DND-41 (cell line): ENCODE data around the gene EEA1.

Source experiments
- ATAC-seq: fragments of 200-7000 bp; cut with Tn5 transposase; 3 replicates; pipeline ENCODE4 v1.9.1; 2021; ENCODE audit warnings: low read depth; ENCODE audit not compliant: insufficient read depth
- DNase-seq: peaks from one replicate; pipeline ENCODE4 v3.0.0-alpha.2; 2020
- H2AFZ ChIP-seq: 2 replicates; pipeline ENCODE4 v1.6.0; 2012; ENCODE audit warnings: low read depth, low read length
- H3K27ac ChIP-seq: 2 replicates; pipeline ENCODE4 v1.5.1; 2012; ENCODE audit warnings: low read length, inconsistent platforms
- H3K27me3 ChIP-seq: fragments of 200-600 bp; sonication (generic); 2 replicates; pipeline ENCODE4 v1.6.0; 2012; ENCODE audit warnings: low read length, mild to moderate bottlenecking, inconsistent platforms; ENCODE audit not compliant: insufficient read depth, poor library complexity
- H3K36me3 ChIP-seq: 2 replicates; pipeline ENCODE4 v1.5.1; 2012; ENCODE audit warnings: low read length, inconsistent platforms; ENCODE audit not compliant: insufficient read depth
- H3K4me1 ChIP-seq: 2 replicates; pipeline ENCODE4 v1.5.1; 2012; ENCODE audit warnings: mild to moderate bottlenecking, low read length; ENCODE audit not compliant: insufficient read depth
- H3K4me2 ChIP-seq: 2 replicates; pipeline ENCODE4 v1.6.0; 2012; ENCODE audit warnings: mild to moderate bottlenecking, moderate library complexity, low read length, inconsistent platforms; ENCODE audit not compliant: insufficient read depth
- H3K4me3 ChIP-seq, 2 experiments: fragments of 200-600 bp in 1 of 2; shearing (Covaris generic) in 1 of 2; 2 replicates each; pipeline ENCODE4 v1.5.1; 2012 to 2016; ENCODE audit warnings: inconsistent platforms in 2 of 2, low read length in 2 of 2, mild to moderate bottlenecking in 2 of 2, low read depth in 1 of 2, moderate library complexity in 1 of 2
- H3K79me2 ChIP-seq: 2 replicates; pipeline ENCODE4 v1.6.0; 2012; ENCODE audit warnings: low read length, inconsistent platforms; ENCODE audit not compliant: insufficient read depth
- H3K9ac ChIP-seq: 2 replicates; pipeline ENCODE4 v1.6.0; 2012; ENCODE audit warnings: low read depth, mild to moderate bottlenecking, inconsistent platforms, low read length, moderate library complexity
- H3K9me3 ChIP-seq: 2 replicates; pipeline ENCODE4 v1.5.1; 2012; ENCODE audit warnings: low read length, moderate library complexity, mild to moderate bottlenecking, inconsistent platforms; ENCODE audit not compliant: insufficient read depth, severe bottlenecking
- H4K20me1 ChIP-seq: 2 replicates; pipeline ENCODE4 v1.6.0; 2012; ENCODE audit warnings: low read length; ENCODE audit not compliant: insufficient read depth
- EZH2 ChIP-seq: IDR thresholded peaks from 3 replicates; pipeline ENCODE4 v1.6.1; 2012; ENCODE audit warnings: borderline replicate concordance, low read depth, mild to moderate bottlenecking, moderate library complexity, low read length, inconsistent platforms; ENCODE audit not compliant: severe bottlenecking
- TF ChIP-seq, protein P1 (sequence below): IDR thresholded peaks from 2 replicates; pipeline ENCODE4 v1.5.1; 2012; ENCODE audit warnings: borderline replicate concordance, low read length, moderate library complexity, mild to moderate bottlenecking; ENCODE audit not compliant: poor library complexity, severe bottlenecking; ENCODE audit errors: extremely low read depth

The EEA1 gene

DNA sequence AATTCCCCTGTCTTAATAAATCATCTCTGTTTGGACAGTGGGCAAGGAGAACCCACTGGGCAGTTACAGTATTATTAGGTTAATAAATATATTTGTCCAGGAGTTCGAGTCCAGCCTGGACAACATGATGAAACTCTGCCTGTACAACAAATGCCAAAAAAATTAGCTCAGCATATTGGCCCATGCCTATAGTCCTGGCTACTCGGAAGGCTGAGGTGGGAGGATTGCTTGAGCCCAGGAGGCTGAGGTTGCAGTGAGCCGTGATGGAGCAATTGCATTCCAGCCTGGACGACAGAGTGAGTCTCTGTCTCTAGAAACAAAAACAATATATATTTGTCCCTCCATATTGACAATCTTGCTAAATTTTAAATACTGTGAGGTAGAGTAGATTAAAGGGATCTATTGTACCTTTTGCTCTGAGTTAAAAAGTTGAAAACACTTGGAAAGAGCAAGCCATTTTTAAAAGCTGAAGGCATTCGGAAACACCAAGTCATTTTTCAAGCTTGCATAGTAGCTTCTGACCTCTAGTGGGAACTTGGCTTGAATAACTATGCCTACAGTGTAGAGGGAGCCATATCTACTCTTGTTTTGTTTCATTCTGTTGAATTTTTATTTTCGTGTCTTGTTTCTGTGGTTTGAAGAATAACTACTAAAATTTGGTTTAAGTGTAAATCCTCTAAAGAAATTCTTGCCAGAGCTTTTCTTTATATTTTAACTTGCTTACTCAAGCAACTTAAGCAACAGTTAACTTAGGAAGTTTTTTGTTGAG, 14.6 kb upstream of the EEA1 start:
- H3K27ac ChIP-seq: no peak overlapping the region
- H2AFZ ChIP-seq: no peak overlapping the region
- no peaks in the 10 kb centered on the region for H3K79me2 ChIP-seq
- TF ChIP-seq EZH2: no peak
- TF ChIP-seq, protein P1, sequence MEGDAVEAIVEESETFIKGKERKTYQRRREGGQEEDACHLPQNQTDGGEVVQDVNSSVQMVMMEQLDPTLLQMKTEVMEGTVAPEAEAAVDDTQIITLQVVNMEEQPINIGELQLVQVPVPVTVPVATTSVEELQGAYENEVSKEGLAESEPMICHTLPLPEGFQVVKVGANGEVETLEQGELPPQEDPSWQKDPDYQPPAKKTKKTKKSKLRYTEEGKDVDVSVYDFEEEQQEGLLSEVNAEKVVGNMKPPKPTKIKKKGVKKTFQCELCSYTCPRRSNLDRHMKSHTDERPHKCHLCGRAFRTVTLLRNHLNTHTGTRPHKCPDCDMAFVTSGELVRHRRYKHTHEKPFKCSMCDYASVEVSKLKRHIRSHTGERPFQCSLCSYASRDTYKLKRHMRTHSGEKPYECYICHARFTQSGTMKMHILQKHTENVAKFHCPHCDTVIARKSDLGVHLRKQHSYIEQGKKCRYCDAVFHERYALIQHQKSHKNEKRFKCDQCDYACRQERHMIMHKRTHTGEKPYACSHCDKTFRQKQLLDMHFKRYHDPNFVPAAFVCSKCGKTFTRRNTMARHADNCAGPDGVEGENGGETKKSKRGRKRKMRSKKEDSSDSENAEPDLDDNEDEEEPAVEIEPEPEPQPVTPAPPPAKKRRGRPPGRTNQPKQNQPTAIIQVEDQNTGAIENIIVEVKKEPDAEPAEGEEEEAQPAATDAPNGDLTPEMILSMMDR: no peak
- H3K4me1 ChIP-seq: peaks cover 14% of the 10 kb centered on the region
- ATAC-seq (no peak), DNase-seq (no peak)
- no peaks in the 10 kb centered on the region for H3K9me3 ChIP-seq
- no peak overlapping the region for H3K4me2 ChIP-seq
- no peaks in the 10 kb centered on the region for H4K20me1 ChIP-seq
- no peaks in the 10 kb centered on the region for H3K27me3 ChIP-seq
- no peak overlapping the region for H3K4me3 ChIP-seq
- H3K36me3 ChIP-seq: no peaks in the 10 kb centered on the region
- H3K9ac ChIP-seq: no peak overlapping the region

DNA sequence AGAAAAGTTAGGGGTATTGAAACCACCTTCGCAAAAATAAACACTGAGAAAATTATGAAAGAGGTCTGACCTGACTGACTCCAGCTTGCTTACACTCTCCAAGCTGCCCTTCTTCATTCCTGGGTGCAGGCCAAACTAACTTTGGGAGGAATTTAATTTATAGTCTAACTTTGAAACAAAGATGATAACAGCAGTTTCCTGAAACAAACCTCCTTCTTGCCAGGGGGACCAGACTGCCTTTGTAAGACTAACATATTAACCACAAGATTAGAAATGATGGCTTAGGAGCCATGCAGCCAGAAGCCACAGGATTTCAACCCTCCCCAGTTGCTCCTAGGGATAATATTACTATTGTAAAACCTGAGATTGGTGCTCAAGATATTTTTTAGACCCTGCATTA, 13.8 kb upstream of the EEA1 start:
- TF ChIP-seq EZH2: no peak
- TF ChIP-seq, protein P1: no peak
- Histone ChIP-seq H3K9ac (no peak overlapping the region), H3K36me3 (no peaks in the 10 kb centered on the region), H3K4me2 (no peak overlapping the region), H3K9me3 (no peaks in the 10 kb centered on the region), H4K20me1 (no peaks in the 10 kb centered on the region), H3K79me2 (no peaks in the 10 kb centered on the region), H3K4me1 (peaks cover 14% of the 10 kb centered on the region), H3K27ac (no peak overlapping the region), H2AFZ (no peak overlapping the region), H3K27me3 (no peaks in the 10 kb centered on the region), H3K4me3 (no peak overlapping the region)
- DNase-seq (no peak), ATAC-seq (peak; percentile 73; the same call in 2 of the 3 replicates)

DNA sequence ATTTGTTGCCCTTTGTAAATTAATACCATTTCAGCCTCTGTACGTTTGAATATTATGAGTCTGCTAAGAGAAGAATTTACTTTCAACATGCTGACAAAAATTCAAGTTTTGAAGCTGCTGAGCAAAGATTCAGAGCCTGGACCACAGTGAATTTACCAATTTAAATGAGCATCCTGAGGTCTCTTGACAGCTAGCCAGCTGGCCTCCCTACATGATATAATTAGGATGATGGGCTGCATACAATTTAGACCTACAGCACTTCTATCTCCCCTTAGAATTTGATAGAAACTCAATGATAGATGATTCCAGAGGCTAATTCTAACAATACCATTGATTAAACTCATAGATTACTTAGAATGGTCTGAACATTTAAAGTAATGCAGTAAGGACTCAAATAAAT, 10.0 kb upstream of the EEA1 start:
- Histone ChIP-seq H3K27me3 (no peaks in the 10 kb centered on the region), H3K79me2 (no peaks in the 10 kb centered on the region), H3K36me3 (no peaks in the 10 kb centered on the region), H3K4me3 (no peak overlapping the region), H2AFZ (no peak overlapping the region), H4K20me1 (no peaks in the 10 kb centered on the region), H3K4me2 (no peak overlapping the region), H3K9me3 (no peaks in the 10 kb centered on the region), H3K4me1 (peaks cover 14% of the 10 kb centered on the region), H3K9ac (no peak overlapping the region), H3K27ac (no peak overlapping the region)
- ATAC-seq: no peak
- TF ChIP-seq, protein P1: no peak
- TF ChIP-seq EZH2: no peak
- no peak for DNase-seq
